ENCODE results near the gene CACNA1S.
A peak's percentile ranks its signal among the peaks of the same experiment; 100 is the strongest.

Gene CACNA1S

GRCh38 chr1:201112173-201112731, at the start of gene CACNA1S:
Gene CACNA1S, minus strand, starts transcription at chr1:201112426. Its CDS starts 87 bp downstream, at chr1:201112339.
- DNase-seq, result no peak

DNA sequence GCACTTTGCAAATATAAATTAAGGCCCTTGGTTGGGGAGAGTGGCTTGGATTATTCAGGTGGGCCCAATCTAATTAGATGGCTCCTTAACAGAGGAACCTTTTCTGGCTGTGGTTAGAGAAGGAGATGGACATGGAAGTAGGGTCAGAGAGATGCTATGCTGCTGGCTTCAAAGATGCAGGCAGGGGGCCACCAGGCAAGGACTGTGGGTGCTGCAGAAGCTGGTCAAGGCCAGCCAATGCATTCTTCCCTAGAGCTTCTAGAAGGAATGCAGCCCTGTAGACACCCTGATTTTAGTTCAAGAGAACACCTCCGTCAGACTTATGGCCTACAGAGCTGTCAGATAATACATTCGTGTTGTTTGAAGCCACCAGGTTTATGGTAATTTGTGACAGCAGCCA, 45.7 kb upstream of the CACNA1S start:
- no peak for DNase-seq

DNA sequence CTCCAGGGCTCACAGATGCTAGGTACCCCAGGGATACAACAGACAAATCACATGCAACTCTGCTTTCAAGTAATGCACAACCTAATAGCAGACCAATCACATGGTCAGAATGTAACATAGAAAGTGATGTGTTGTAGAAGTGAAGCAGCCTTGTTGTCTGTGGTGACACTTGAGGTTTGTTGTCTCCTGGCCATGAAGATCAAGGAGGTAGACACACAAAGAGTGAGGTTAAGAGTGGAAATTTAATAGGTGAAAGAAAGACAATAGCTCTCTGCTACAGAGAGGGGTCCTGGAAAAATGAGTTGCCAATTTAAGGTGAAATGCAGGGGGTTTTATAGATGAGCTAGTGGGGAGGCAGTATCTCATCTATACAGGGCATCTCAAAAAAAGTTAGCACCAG, 44.6 kb upstream of the CACNA1S start:
- no peak for DNase-seq

DNA sequence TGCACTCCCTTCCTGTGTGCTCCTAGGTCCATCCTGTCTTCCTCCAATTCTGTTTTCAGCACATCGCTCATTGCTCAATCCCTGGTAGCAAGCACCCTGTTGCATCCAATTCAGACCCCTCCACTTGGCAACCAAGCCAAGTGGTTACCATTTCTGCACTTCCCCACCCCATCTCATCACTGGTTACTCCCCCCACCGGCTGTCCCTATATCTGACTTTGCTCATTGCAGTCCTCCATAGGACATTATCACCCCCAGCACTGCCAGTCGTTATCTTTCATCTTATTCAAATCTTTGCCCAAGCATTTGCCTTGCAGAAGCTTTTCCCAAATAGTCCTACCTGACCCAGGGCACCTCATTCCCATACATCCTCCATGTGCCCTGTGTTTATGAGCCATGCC, 44.1 kb upstream of the CACNA1S start:
- DNase-seq, result no peak

DNA sequence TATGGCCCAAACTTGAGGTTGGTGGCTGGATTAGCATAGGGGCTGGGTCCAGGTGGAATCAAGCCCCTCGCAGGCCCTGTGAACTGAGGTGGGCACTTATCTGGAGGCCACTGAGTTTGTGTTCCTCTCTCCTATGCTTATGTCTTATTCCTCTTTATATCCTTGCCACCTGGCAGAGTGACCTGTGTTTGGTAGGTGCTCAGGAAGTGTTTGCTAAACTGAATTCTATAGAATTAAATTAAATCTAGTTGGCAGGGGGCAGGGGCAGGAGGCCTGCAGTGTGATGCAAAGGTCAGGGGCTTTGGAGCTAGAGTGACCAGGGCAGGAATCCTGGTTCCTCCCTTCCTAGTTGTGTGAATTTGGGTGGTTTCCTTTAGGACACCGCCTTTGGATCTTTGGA, 43.1 kb upstream of the CACNA1S start:
- DNase-seq, result no peak

- DNase-seq, result peak; percentile 95 to 96 (median 95)
These were observed 42.4 kb upstream of the CACNA1S start, which contains the start of gene TMEM9 for GRCh38 chr1:201154389-201155165. Gene TMEM9, minus strand, starts transcription at chr1:201154474. Its CDS starts 551 bp downstream, at chr1:201153923.

DNA sequence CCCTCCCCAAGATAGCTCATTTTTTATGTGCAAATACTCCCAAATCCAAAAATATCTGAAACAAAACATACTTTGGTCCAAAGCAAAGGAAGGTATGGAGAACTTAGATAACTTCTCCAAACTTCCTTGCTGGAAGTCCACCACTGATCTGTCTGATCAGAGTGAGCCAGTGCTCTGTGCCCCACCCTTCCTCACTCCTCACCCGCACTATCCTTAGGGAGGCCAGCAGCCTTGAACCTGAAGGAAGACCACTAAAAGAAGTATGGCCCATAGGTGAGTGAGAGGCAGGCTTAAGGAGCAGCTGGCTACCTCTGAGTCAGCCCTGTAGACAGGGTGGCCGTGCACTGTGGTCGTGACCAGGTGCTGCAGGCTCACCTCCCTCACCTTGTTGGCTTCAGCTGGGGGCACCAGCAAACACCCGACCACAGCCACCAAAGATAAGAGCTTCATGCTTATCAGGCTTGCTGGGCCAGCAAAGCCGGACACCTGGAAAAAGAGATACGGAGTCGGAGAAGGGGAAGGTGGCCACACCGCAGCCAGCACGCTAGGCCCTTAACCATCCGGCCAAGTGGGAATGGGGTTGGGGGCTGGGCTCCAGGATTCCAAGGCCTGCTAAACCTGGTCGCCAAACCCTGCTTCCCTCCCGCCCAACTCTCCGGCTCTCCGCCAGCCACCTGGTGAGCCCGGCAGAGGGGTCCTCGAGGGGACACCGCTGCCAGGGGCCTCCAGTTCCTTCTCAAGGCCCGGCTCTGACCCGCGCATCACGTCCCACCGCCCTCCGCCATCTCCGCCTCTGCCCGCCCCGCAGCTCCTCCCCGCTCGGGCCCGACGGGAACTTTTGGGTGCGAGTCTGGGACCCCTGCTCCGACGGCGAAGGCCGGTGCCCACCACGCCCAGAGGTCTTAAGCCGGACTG, 41.5 kb upstream of the CACNA1S start:
- no peak for DNase-seq

GRCh38 chr1:201149400-201149799, 37.2 kb upstream of the CACNA1S start:
- peak; percentile 44 to 53 (median 46) for DNase-seq

DNA sequence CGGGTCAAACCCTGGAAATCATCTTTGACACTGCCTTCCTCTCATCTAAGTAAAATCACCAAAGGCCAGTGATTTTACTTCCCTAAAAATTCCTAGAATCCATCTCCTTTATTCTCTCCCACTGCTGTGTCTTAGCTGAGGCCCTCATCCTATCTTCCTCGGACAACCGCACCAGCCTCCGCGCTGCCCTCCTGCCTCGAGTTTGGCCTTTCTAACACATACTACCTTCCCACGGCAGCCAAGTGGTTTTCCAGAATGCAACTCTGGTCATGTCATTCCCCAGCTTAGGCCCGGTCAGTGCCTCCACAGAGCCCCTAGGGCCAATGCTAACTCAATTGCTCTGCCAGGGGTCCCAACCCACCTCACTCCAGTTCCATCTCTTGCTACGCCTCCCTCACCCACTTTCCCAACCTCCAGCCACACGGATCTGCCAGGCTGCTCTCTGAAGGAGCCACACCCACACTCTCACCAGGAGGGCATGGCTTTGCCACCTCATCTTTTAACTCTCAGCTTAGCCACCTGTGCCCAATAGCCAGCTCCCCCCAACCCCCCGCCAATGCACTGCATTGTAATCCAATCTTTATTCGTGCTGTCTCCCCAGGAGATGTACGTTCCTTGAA, 35.3 kb upstream of the CACNA1S start:
- no peak for DNase-seq

GRCh38 chr1:201146626-201147390, 34.6 kb upstream of the CACNA1S start:
- no peak for DNase-seq

GRCh38 chr1:201145816-201146215, 33.6 kb upstream of the CACNA1S start:
- DNase-seq, result no peak

- no peak for DNase-seq
These were observed 32.9 kb upstream of the CACNA1S start for GRCh38 chr1:201145132-201145531.

- DNase-seq, result no peak
These were observed 32.5 kb upstream of the CACNA1S start for GRCh38 chr1:201144701-201145100.

DNA sequence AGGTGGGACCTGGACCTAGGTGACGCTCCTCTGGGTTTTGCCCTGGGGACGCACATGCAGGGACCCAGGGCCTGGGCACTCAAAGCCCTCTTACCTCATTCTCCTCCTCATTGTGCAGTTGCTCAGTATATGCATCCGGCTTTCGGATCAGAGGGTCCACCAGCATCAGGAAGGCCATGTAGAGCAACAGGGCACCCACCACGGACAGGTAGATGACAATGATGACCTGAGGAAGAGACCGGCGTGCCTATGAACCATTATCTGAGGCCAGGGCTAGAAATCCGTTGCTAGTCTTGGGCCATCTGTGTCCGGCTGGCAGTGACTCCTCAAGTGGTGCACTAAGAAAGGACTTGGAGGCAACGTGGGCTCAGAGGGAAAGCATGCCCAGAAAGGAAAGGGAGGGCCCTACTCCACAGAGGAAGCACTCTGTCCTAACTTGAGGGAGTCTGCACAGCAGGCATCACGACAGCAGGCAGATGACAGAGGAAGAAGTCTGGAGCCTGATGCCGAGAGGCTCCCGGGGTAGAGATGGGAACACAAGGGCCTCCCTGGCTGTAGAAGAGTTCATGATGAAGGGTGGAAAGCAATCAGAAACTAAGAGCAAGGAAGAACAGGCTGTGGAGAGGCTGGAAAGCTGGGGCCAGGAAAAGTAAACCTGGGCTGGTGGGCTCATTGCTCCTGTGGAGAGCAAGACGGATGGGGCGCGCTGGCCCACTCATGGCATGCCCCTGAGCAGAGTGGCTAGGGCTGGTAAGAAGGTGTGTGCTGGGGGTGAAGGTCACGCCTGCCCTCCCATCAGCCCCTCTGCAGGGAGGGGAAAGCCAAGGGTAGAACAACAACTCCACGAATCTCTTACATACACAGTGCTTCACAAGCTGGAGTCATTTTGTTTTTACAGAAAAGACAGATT, 31.8 kb upstream of the CACNA1S start:
- no peak for DNase-seq

- DNase-seq, result no peak
These were observed 30.9 kb upstream of the CACNA1S start for GRCh38 chr1:201142849-201143725.

DNA sequence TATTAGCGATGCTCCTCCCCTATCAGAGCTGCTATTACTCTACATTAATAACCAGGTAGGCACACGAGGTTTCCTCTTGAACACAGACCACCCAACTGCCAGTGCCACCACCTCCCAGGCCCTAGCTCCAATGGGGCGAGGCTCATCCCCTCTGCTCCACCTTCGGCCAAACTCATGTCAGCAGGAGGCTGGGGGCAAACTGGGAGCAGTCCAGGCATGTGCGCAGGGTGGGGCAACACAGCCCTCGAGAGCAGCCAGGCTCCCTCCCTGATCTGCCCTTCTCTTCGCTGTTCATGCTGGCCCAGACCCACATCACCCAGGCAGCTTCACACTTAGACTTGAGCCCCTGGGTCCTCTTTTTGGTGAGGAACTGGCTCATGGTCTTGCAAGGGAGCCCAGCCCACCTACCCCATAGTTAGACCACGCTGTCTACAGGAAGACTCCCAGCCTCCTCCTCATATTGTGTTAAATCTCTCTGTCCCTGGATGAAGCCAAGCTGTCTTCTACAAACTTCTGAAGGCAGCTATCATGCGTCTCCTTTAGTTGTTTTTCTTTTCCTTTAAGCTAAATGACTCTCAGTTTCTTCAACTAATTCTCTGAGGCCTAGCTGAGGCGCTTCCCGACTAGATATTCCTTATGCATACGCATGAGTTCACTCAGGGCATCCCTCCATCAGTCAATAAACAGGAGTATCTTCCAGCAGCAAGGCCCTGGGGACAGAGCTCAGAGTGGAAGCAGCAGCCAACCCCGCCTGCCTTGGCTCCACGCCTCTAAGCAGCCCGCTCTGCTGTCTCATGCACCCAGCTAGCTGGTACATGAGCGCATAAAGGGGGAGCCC, 30.0 kb upstream of the CACNA1S start:
- DNase-seq, result no peak

- no peak for DNase-seq
These were observed 29.2 kb upstream of the CACNA1S start for GRCh38 chr1:201141418-201141817.

DNA sequence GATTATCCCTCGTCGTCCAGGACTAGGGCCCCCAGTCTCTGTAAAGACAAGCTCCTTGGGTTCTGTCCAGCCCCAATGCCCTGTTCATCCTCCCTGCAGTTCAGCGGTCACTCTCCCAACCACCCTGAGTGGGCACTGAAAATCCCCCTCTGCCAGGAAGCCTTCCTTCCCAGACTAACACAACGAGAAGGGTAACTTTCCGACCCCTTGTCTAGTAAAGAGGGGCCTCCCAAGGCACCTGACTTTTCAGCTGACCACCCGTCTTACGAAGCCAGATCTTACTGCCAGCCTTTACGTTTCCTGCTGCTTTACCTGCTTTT, 28.7 kb upstream of the CACNA1S start:
- DNase-seq, result no peak

DNA sequence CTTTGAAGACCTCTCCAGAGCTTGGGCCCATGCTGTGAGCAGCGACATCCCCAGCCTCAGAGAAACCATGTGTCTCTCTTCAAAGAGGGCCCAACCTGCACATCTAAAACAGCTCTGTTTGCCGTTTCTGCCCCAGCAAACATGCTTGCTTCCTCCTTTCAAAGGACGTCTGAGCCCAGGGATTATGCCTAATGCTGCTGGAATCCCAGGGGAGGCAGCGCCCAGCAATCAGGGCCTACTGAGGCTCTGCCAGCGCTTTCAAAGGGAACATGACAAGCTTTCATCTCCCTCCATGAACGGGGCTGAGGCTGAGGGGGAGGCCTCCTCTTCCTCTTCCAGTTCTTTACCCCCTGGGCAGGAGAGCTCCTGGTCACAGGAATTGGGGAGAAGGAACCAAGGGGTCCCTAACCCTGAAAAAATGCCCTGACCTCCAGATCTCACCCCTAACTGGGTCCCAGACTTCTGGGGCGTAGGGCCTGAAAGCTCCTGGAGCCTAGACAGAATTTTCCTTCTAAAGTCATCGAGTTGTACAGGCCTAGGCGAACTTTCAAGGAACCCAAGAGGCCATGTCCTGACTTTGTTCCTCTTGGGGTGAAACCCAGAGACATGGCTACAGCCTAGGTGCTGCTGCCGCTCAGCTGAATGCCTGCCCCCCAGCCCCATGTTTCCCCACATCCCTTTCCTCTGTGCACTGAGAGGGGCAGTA, 28.2 kb upstream of the CACNA1S start:
- no peak for DNase-seq

All from suppressor macrophage treated with lipopolysaccharide for 1 hour (primary cell).